ENCODE results near the gene NME4.

Gene NME4

GRCh38 chr16:363766-364490 is 33.1 kb upstream of the NME4 start:
- no peak for DNase-seq

GRCh38 chr16:364595-365491 is 32.2 kb upstream of the NME4 start:
- DNase-seq, result peak; percentile 22

GRCh38 chr16:366476-366875 is 30.5 kb upstream of the NME4 start:
- no peak for DNase-seq

DNA sequence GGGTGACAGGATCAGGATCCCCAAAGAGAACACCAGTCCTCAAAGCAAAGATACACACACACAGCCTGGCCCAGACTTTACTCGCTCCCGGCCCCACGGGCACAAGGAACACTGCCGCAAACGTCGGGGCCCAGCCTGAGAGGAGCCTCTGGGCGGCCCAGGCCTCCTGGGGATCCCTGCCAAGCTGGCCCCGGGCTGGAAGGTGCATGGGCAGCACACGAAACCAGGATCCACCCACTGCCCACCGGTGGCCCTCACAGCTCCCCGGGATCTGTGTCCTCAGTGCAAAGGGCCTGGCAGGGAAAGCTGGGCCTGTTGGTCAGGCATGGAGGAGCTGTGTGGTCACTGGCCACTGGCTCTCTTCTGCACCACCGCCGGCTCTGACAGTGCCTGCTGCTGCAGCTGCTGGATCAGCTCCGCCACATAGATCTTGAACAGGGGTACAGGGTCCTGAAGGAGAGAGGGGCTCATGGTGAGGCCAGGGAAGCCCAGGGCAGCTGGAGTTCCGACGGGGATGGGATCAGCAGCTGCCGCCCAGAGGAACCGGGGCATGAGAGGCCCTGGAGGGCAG is 29.6 kb upstream of the NME4 start:
- DNase-seq, result no peak

- no peak for DNase-seq
Observed at GRCh38 chr16:368388-369158, 28.4 kb upstream of the NME4 start.

GRCh38 chr16:369275-369865 is 27.6 kb upstream of the NME4 start:
- DNase-seq, result no peak

- no peak for DNase-seq
Observed at GRCh38 chr16:369866-370436, 27.0 kb upstream of the NME4 start.

DNA sequence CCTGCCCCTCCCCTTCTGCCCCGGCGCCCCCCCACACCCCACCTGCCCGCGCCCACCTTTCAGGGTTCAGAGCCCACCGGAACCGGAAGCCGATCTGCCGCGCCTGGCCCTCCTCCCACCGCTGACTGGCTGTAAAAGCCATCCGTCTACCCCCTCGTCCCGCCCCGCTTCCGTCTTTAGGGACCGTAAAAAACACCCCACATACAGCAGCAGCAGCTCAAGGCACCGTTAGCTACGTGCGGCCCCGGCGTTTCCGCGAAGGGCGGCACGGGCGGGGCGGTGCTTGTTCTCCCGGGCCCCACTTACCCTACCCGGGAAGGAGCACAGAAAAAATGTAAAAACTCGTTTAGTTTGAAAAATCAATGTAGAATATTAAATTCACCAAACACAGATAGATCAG is 26.6 kb upstream of the NME4 start, which contains the start of gene MRPL28:
MRPL28 (minus strand) TSS at position 96 of the 400 bp plus-strand sequence. CDS start 320 bp downstream, outside the sequence.
- peak; percentile 97 for DNase-seq

DNA sequence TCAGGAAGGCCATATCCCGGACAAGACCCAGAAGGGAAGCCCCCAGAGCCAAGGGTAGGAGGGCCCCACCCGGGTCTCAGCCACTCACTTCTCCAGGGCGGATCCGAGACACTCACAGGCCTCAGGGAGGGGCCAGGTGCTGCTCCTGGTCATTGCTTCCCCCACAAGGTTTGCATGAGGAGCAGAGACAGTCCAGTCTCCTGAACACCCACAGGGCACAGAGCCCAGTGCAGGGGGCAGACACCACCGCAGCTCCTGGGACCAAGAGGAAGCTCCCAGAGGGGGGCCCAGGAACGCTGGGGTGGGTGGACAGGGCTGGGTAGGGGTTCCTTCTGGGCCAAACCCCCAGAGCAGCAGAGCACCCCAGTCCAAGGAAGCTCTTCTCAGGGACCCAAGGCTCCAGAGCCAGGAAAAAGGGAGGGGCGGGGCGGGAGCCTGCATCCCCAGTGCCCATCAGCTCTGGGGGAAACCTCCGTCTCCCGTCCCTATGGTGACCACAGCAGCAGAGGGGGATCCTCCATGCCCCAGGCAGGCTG is 26.0 kb upstream of the NME4 start:
- DNase-seq, result no peak

- DNase-seq, result no peak
Observed at GRCh38 chr16:371515-372301, 25.3 kb upstream of the NME4 start.

GRCh38 chr16:372302-372983 is 24.6 kb upstream of the NME4 start:
- no peak for DNase-seq

DNA sequence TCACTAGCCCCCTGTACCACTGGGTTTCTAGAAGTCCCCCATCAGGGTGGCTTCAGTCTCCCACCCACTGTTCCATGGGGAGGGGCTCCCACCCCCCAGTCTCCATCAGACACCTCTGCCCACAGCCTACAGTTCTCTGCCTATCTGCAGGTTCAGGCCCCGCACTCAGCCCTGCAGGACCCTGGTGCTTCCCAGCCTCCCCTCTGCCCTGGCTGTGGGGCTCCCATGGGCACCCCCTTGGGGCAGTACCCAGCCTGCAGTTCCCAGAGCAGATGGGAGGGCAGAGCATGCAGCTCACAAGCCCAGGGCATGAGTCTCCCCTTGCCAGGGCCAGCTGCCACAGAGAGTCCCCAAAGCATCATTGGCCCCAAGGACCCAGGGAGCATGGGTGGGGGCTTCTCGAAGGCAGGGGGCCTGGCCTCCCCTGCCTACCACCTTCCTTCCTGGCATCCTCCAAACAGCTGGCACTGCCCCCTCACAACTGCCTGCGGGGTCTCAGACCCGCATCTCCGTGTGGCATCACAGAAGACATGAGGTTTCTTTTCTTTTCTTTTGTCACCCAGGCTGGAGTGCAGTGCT is 23.9 kb upstream of the NME4 start:
- DNase-seq, result no peak

DNA sequence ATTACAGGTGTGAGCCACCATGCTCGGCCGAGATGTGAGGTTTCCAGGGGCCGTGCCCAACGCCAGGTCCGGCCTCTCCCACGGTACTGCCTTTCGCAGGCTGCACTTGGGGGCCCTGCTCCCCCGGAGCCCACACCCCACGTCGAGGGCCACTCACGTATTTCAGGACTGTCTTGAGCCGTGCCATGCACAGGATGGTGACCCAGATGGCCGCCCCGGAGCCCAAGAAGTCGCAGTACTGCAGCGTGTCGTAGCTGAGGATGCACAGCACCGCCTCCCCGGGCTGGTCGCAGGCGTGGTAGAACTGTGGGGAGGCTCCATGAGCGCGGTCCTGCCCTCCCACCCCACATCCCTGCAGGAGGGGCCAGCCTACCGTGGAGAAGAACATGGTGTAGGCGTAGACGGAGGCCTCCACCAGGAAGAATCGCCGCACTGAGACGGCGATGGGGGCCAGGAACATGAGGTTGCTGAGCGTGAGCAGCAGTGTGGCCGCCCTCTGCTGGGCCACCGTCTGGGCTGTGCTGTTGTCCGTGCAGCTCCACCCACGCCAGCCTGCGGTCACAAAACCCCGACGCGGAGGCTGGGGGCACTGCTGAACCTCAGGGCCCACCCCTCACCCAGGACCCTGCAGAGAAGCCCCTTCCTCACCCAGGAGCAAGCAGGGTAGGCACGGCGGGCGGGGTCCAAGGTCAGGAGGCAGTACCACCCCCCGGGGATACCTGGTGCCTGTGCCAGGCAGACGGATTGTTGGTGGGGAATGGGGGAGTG is 23.0 kb upstream of the NME4 start:
- DNase-seq, result no peak

DNA sequence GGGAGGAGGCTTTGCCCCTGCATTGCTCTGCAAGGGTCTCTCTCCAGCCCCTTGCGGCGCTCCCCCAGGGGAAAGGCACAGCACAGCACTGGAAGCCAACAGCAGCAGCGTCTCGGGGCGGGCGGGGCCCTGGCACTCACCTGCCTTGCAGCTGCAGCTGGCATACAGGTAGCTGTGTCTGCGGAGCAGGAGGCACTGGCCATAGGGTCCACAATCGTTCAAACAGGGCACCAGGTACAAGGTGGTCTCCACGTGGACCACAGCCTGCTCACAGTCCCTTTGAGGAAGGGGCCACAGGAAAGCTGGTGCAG is 22.4 kb upstream of the NME4 start:
- DNase-seq, result no peak

GRCh38 chr16:375212-375611 is 21.8 kb upstream of the NME4 start:
- DNase-seq, result no peak

GRCh38 chr16:375927-376816 is 20.8 kb upstream of the NME4 start:
- DNase-seq, result no peak

DNA sequence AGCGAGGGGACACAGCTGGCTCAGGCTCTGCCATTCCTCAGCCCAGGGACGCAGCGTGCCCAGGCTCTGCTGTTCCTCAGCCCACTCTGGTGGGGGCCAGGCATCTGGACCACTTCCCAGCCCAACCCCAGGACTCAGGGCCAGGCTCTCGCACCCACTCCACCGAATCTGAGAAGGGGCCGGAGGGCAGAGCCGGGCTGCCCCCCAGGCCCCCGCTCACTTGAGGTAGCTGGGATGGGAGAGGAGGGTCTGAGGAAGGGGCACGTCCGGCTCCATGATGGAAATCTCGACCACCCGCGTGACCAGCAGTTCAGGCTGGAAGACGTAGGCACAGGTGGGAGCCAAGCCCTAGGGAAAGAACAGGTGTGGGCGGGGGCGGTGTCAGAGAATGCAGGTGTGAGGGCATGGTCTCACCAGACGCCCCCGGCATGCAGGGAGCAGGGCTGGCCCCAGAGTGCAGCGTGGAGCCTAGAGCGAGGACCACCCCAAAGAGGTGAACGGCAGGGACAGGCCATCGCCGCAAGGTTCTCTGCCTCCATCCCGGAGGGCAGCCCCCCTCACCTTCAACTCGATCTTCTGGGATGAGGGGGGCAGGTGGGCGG is 20.1 kb upstream of the NME4 start:
- no peak for DNase-seq

DNA sequence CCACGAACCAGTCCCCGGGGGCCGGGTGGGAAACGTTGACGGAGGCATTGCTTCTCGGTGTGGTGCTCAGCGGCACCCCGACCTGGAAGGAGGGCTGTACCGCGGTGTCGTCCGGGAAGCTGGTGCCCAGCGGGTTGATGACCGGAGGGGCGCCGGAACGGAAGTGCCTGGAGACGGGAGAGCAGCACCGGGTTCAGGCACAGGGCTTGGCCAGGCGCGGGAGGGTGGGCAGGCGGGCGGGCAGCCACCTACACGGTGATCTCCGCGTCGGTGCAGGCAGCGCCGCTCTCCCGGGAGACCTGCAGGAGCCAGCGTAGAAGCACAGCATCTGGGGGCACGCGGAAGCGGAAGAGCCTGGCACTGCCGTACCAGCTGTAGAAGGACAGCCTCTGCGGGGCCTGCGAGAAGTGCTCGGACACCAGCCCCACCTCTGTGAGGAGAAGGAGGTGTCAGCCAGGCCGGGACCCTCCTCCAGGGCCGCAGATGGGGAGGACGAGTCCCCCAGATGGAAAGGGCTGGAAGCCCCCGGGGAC is 19.5 kb upstream of the NME4 start:
- DNase-seq, result no peak

Measured in OCI-M1 (cell line).